Fibroblast of upper back skin (primary cell): Measurements from ENCODE around the gene SF1.

Experiments used
- DNase-seq: peaks from one replicate; pipeline ENCODE4 v3.0.0-alpha.2; 2013

The SF1 gene

DNA sequence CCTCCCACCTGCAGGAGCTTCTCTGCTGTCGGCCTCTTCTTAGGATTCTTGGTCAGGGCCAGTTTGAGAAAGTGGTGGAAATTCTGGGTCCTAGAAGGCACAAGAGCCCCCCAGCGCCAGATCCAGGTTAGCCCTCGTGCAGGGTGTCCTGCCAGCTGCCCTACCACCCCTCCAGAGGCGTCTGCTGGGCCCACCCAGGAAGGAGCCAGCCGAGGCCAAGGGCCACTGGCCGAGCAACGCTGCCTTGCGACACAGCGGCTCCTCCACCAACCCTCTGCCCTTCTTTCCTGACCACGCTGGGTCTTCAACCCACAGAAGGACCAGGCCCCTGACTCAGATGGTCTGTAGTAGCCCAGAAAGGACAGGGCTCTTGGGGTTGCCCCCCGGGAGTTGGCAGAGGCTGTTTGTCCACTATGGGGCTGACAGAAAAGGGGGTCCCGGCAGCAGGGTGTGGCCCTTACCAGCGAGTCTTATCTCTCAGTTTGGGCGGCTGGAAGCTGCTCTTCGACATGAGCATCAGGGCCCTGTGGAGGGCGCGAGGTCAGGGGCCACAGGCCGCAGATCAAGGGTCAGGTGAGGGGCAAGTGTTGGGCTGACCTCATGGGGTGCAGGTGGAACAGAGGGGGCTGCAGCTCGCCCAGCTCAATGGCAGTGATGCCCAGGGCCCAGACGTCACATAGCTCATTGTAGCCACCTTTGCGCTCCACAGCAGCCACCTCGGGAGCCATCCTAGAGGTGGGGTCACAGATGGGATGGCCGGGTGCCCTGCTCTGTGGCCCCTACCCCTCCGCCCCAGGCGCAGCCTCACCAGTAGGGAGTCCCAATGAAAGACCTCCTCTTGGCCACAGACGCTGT, 22.2 kb upstream of the SF1 start:
- DNase-seq: no peak

DNA sequence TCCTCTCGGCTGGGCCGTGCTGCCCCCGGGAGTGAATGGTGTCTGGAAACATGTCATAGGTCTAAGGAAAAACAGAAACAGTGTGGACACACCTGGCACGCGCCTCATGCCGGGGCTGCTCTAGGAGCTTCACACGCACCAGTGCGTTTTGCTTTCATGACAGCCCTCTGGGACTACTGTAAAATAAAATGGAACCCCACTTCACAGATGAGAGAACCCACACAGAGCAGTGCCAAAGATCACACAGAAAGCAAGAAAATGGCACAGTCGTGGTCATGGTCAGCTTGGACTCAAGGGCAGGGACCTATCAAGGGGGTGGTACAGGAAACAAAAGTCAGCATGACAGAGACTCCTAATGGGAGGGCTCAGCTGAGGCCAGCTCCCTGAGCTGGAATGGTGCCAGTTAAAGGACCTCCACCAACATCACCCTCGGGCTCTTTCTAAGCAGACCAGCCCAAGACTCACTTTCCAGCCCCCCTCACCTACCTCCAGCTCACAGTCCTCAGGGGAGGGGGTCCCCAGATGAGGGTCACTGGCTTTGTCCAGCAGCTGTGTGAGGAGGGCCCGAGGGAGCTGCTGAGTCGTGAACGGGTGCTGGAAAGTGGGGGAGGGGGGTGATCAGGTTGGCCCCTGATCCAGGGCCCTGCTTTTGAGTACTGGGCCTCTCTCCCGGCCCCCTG, 21.4 kb upstream of the SF1 start:
- DNase-seq: no peak

DNA sequence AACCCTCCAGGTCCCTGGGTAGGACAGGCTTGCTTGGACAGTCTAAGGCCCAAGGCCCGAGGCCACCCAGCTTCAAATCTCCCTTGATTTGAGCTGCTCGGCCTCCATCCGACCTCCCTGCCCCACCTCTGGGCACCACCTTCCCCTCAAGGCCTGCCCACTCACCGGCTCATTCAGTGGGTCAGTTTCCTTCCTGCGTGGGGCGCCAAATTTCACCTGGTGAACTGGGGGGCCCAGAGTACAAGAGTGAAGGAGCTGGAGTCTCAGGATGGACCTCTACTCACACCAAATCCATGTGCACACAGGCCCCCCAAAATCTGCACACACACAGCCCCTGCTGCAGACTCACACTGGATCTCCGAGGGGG, 20.9 kb upstream of the SF1 start:
- no peak for DNase-seq

DNA sequence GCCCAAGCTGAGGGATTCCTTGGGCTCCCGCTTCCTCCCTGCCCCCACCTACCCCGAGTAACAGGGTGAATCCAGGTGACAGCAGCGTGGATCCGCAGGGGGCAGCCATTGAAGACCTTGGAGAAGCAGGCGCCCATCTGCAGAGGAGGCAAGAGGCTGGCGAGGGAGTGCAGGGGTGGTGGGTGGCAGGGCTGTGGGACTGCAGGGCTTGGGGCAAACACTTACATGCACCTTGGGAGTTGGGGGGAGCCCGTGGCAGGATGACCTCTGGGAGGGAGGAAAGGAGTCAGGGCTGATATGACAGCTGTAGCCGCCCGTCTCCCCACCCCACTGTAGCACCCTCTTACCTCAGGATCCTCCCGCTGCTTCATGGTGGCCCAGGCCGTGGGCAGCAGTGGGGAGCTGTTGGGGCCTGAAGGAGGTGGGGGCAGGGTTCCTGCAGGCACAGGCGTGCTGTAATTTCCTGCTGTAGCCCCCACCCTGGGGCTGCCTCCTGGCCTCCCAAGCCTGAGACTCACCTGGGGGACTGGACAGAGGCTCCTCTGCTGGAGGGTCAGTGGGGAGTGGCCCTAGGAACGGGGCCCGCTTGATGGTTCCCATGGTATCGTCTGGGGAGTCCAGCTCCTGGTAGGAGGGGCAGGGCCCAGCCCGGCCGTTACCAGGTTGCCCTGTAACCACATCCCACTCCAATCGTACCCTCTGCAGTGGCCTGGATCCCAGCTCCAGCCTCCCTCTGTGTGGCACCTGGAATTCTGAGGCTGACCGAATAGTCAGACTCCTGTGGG, 18.6 kb upstream of the SF1 start:
- no peak for DNase-seq

DNA sequence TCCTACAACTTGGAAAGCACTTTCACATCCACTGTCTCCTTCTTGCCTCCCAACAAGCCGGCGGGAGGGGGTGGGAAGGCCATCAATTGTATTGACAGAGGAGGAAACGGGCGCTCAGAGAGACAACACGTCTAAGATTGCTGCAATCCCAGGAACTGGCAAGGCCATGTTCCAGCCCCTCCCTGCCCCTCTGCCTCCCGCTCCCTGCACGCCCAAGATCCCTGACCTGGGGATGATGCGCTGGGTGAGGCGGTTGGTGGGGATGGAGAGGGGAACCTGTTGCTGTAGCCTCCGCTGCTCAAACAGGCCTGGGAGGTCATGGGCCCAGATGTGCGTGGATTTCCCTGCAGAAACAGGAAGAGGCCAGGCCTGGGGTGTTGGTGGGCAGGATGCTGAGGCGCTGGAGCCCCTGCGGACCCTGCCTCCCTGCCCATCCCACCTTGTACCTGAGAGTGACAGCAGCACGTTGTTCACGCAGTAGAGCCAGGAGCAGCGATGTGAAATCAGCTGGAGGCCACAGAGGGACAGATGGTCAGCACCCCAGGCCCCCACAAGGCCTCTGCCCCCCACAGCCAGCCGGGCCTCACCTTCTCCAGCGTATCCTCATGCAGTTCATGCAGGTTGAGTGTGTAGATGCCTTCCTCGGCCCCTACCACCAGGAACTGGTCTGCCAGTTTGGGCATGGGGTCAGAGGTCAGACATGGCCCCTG, 17.9 kb upstream of the SF1 start:
- DNase-seq: no peak

DNA sequence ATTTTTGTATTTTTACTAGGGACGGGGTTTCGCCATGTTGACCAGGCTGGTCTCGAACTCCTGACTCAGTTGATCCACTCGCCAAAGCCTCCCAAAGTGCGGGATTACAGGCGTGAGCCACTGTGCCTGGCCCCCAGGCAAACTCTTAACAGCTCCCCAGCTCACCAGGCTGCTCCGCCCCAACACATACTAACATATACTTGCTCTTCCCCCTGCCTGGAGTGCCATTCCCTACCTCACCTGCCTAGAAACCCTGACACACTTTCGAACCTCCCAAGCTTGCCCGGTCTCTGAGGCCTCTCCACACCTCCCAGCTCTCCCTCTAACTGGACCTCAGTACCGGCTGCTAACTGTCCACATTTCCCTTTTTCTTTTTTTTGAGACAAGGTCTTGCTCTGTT, 16.2 kb upstream of the SF1 start:
- no peak for DNase-seq

DNA sequence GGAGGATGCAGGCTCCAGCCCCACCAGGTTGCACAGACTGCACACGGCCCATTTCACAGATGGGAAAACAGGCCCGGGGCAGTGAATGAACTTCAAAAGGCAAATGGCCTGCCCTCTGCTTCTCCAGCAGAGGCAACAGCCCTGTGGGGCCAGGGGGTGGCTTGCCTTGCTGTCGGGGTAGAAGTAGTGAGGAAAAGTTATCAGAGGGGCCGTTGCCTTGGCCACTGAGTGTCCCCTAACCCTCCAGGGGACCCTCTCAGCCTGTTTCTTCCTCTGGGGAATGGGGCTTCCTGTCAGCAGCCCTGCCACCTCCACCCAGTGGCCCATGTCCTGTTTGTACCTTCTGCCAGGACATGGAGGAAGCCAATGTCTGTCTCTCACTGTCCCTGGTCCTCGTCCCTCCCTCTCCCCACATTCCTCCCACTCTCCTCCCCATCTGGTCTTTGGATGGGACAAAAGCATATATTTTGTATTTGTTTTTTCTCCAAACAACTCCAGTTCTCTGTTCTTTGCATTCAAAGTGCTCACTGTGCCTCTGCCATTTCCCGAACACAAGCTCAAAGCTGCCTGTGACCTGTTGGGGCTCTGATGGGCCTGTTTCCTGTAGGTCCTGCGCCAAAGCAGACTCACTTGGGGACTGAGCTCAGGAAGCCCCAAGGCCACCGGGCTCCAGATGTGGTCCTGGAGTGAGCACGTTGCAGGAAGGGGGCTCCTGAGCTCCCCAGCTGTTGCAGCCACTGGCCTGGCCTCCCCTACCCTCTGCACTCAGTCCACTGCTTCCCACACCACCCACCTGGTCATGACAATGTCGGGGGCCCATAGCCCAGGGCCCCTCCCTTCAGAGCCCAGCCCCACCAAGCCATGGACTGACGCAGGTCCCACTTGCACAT, 15.2 kb upstream of the SF1 start:
- DNase-seq: no peak

DNA sequence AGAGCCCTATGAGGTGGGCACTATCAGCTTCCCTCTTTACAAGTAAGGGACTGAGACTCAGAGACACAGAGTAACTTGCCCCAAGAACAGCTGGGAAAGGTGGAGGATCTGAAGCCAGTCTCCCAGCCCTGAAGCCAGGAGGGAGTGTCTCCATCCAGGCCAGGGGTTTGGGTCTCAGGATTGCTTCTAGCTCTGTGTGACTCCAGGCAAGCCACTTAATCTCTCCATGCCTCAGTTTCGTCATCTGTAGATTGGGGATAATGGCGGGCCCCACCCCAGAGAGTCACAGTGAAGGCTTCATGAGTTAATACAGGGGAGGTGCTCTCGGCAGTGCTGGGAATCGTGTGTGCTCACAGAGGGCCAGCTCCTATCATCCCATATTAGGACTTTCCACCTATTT, 14.1 kb upstream of the SF1 start:
- DNase-seq: no peak

DNA sequence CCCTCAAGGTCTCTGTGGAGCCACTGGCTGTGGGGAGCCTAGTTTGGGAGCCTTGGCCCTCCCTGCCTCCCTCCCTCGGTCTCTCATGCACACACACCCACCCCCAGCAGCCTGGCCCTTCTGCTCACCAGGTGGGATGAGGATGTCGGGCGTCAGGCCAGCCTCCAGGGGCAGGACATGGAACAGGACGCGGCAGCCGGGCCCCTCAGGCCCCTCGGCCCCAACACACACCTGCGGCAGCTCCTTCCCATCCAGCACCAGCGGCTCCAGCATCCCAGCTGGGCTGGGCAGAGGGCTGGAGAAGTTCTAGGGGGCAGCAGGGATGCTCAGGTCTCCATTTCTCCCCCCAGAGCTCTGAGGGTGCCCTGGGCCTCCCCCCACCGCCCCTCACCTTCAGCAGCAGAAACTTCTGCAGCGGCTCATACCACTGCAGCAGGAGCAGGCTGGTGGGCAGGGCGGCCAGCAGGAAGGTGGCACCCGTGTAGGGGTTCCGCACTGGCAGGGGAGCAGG, 13.5 kb upstream of the SF1 start:
- no peak for DNase-seq

DNA sequence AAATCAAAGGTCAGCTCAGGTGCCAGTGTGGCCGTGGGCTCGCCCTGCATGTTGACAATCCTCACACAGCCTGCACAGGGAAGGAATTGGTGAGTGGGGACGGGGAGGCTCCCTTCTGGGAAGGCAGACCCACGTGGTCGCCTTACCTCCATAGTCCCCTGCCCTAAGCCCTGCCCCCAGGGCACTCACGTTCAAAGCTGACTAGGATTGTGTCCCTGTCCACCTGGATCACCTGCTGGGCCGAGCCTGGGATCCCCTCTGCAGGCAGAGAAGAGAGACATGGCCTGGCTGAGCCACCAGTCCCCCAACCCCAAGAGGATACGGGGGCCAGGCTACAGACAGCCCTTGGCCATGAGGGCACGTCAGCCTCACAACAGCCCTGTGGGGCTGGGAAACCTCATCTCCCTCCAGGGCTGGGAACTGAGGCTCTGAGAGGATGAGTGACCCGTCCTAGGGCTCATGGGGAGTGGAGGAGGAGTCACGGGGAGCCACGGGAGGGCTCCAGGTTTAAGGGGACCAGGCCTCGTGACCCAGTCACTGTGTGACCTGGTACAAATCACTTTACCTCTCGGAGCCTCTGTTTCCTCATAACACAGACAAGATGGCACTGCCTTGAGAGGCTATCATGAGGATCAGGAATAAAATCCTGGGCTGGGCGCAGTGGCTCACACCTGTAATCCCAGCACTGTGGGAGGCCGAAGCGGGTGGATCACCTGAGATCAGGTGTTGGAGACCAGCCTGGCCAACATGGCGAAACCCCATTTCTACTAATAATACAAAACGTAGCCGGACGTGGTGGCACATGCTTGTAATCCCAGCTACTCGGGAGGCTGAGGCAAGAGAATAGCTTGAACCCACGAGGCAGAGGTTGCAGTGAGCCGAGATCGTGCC, 12.1 kb upstream of the SF1 start:
- DNase-seq: no peak

DNA sequence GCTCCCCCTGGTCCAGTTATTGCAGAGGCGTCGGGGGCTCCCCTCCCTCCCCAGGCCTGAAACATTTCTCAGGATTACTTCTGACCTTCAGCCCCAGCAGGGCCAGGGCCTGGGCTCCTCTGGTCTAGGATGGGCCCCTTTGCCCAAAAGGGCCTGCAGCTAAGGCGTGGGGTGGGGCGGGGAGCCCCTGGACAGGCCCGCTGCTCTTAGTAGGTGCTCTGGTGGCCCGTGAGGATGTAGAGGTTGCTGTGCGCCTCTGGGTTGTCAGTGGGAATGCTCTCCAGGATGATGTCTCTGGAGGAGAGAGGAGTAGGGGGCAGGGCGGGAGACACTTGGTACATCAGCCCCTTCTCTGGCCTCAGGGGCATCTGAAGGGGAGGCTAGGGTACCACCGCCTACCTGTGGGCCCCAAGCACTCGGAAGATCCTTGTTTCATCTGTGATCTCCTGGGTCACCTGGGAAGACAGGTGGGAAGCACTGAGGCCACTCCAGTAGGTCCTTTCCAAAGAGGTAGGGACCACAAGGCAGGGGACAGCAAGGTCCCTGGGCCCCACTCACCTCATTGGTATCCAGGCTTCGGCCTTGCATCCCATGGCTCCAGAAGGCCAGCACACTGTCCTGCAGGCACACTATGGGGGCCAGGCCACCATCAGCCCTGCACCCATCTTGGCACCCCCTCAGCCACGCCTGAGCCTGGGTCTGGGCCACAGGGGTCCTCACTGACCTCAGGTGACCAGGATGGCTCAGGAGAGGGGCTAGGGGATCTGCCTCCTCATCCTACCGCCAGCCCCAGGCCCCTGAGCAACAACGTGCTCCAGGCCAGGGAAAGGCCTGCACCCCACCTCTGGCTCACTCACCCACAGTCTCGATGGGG, 11.2 kb upstream of the SF1 start:
- DNase-seq: no peak

DNA sequence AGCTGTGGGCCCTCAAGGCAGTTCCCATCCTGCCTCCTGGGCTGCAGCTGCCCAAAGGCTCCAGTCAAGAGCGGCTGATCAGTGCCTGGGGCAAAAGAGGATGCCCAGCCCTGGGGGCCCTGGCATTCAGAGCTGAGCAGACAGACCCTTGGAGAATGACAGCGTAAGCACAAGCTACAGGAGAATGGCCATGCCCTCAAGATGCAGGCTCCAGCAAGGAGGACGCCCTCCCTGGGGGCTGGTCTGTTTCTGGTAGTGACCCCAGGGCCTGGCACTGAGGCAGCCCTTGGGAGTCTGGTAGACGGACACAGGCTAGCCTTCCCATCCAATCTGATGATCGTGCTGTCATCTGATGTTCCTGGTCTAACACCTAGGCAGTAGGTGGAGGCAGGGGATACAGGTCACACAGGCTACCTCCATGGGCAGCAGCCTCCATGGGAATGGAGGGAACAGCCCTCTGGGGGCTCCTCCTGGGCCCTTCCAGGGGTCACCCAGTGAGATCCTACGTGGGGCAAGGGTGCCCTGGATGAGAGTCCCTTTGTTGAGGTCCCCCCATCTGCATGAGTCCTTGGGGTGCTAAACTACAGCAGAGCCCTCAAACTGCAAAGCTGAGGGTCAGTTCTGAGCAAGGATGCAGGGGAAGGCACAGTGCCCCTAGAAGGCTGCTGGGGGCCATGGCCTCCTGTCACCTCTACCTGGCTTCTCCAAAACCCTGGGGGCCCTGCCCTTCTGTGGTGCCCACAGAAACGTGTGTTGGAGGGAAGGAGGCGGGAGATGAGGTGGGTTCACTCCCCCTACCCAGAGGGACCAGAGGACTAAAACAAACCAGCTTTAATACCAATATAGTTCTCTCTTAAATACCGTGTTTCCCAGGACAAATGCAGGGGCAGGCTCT, 10.2 kb upstream of the SF1 start:
- DNase-seq: no peak

DNA sequence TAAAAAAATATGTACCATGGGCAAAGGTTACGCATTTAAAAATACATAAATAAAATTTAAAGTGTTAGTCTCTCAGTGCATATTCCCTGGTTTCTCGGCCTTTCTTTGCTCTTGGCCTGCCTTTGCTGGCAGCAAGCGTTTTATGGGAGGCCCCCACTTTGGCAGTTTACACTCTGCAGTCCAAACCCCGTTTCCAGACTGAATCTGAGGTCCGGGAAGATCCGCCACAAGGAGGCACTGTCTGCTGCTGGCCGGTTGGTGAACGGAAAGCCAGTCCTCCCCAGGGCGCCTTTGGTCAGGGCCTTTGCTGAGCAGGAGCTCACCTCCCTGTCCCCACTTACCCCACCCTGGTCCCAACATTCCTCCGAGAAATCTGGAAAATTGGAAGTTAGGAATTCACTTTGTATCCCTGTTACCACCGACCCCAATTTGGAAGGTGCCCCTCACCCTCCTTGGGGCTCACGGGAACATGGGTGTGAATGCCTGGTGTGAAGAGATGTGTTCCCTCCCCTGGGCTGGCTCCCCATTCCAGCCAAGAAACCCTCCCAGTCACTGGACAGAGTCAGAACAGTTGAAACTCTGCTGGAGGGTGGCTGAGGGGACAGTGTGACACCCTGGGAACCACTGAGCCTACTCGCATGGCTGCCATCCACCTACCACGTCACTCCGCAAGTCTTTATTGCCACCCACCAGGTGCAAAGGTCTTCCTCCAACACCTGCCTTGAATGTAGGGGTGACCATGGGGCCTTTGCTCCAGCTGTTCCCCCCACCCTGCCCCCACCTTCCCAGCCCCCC, 9.4 kb upstream of the SF1 start:
- peak; percentile 32 for DNase-seq

DNA sequence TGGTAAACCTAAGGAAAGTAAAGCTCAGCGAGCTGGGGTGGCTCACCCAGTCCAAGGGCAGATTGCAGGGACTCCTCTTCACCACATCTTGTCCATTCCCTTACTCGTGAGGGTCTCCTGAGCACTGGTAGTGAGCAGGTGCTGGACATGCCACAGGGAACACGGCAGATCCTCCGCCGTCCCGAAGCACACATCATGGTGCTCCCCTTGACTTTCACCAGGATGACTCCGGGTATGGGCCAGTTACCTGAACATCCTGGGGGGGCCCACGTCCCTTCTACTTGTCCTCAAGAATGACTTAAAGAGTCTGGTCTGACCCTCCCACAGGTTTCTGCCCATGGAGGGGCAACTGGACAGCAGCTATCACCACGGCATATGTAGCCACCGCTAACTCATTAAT, 8.0 kb upstream of the SF1 start:
- DNase-seq: no peak

DNA sequence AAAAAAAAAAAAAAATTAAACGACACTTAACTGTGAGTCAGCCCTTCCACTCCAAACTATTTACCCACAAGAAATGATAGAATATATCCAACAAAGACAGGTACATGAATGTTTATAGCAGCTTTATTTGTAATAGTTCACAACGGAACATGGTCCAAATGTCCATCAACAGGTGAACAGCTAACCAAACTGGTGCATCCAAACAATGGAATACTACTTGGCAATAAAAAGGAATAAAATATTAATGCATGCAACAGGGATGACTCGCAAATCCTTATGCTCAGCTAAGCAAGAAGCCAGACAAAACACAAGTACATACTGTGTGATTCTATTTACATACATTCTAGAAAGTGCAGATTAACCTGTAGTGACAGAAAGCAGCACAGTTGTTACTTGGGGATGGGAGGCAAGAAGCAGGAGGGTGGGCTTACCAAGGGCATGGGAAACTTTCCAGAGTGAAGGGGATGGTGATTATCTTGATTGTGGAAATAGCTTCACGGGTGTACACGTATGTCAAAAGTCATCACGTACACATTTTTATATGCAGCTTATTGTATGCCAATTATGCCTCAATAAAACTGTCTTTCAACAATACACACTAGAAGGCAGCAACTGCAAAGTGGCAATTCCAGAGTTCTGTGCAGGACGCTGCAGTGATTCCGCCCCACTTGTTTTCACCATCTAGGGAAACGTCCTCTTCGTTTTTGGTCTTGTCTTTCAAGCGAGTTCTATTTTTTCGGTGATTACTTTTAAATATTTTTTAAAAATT, 6.7 kb upstream of the SF1 start:
- DNase-seq: no peak

DNA sequence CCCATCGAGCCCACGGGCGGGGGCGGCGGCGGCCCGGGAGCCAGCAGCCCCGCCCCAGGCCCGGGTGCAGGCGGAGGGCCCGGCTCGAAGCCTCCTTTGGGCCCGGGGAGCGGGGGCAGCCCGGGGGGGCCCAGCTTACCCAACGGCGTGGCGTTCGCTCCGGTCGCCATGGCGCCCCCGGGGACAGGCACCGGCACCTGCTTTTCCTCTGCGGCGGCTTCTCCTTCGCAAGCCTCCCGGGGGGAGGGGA, 194 bp downstream of the SF1 start:
- DNase-seq: no peak

DNA sequence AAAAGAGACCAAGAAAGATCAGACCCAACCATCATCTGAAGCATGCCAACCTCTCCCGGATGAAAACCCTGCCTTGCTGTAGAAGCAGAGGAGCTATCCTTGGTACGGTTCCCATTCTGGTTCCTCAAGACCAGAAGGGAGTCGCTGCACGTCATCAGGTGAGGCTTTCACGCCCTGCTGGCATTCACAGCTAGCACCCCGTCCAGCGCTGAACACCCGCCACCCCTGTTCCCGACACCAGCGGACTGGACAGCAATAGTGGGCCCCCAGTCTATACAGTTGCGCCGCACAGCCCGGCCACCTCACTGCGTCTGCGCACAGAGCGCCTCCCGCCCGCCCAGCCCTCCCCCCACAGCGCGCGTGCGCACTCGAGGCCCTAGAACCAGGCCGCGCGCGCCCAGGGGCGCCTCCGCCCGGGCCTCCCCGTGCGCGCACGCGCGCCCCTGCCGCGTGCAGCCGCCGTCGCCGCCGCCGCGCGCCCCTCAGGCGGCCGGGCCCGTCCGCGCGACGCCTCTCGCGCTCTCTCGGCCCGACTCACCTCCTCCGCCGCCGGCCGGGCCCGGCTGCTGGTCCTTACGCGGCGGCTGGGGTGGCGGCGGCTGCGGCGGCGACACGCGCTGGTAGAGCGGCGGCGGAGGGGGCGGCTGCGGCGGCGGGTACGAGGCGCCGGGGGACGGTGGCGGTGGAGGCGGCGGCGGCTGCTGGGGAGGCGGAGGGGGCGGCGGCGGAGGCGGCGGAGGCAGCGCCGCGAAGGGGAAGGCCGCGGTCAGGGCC, 706 bp downstream of the SF1 start:
- peak; percentile 77 for DNase-seq
